WTC11 (cell line): ENCODE results near the gene PMIS2. TPM values are rescaled to one million over a fixed set of nuclear protein-coding genes. Genes with fewer than 3 reads are reported as not detected.

Source experiments
- ATAC-seq: fragments of 200-7000 bp; cut with Tn5 transposase; 2 replicates; pipeline ENCODE4 v1.10.0; 2021; ENCODE audit warnings: mild to moderate bottlenecking, moderate library complexity
- CTCF ChIA-PET: fragments of 300-600 bp; sonication (Branson Sonifier 250); formaldehyde crosslinking; loops from one replicate; lab custom pipeline; 2021; ENCODE audit warnings: antibody characterized with exemption; lab: Charles Lee
- POLR2A ChIA-PET: fragments of 350-600 bp; sonication (Branson Sonifier 250); formaldehyde crosslinking; loops from one replicate; lab custom pipeline; 2021; ENCODE audit warnings: antibody characterized with exemption; lab: Charles Lee
- DNase-seq: peaks from one replicate; pipeline ENCODE4 v3.0.0; 2021; ENCODE audit warnings: low spot score
- H3K27ac Mint-ChIP-seq: 2 replicates; pipeline ENCODE4 v1.8.0; 2021; ENCODE audit warnings: mixed read lengths
- H3K27me3 Mint-ChIP-seq: 2 replicates; pipeline ENCODE4 v1.8.0; 2021; ENCODE audit warnings: low read depth, mild to moderate bottlenecking, moderate library complexity, mixed read lengths
- H3K36me3 Mint-ChIP-seq: 2 replicates; pipeline ENCODE4 v1.8.0; 2021; ENCODE audit warnings: mixed read lengths
- H3K4me1 Mint-ChIP-seq: 2 replicates; pipeline ENCODE4 v1.8.0; 2022; ENCODE audit warnings: mixed read lengths
- H3K4me3 Mint-ChIP-seq: 2 replicates; pipeline ENCODE4 v1.8.0; 2021; ENCODE audit warnings: mild to moderate bottlenecking, moderate library complexity, mixed read lengths
- H3K9me3 Mint-ChIP-seq: 2 replicates; pipeline ENCODE4 v1.8.0; 2021; ENCODE audit warnings: mixed read lengths
- ELF4 ChIP-seq: sonication (generic); formaldehyde crosslinking; IDR thresholded peaks from 2 replicates; pipeline ENCODE4 v1.8.1; 2022; ENCODE audit warnings: low read depth, mild to moderate bottlenecking, moderate library complexity, missing genetic modification reagents
- FOXJ3 ChIP-seq: sonication (generic); formaldehyde crosslinking; IDR thresholded peaks from 2 replicates; pipeline ENCODE4 v1.9.0; 2021; ENCODE audit warnings: missing genetic modification reagents, mild to moderate bottlenecking, borderline replicate concordance
- KAT7 ChIP-seq: sonication (generic); formaldehyde crosslinking; IDR thresholded peaks from 2 replicates; pipeline ENCODE4 v1.8.1; 2023; ENCODE audit warnings: missing genetic modification reagents, mild to moderate bottlenecking, borderline replicate concordance
- PRRX2 ChIP-seq: fragments of 250-450 bp; sonication (Bioruptor Pico); IDR thresholded peaks from 2 replicates; pipeline ENCODE4 v1.8.0; 2021; ENCODE audit warnings: mild to moderate bottlenecking
- TCF7 ChIP-seq: sonication (generic); formaldehyde crosslinking; IDR thresholded peaks from 2 replicates; pipeline ENCODE4 v1.8.0; 2022; ENCODE audit warnings: mild to moderate bottlenecking, low read depth, missing genetic modification reagents, moderate library complexity
- total RNA-seq: library from RNA; stranded (reverse); gene quantifications from 3 replicates; pipeline ENCODE4 v1.2.3, GENCODE V29; 2021
- TF ChIP-seq, protein P1 (sequence below): sonication (generic); formaldehyde crosslinking; IDR thresholded peaks from 2 replicates; pipeline ENCODE4 v1.8.0; 2022; ENCODE audit warnings: mild to moderate bottlenecking, missing genetic modification reagents
- TF ChIP-seq, protein P2 (sequence below): sonication (generic); formaldehyde crosslinking; IDR thresholded peaks from 2 replicates; pipeline ENCODE4 v1.8.1; 2022; ENCODE audit warnings: mild to moderate bottlenecking, missing genetic modification reagents, moderate library complexity, borderline replicate concordance
- TF ChIP-seq, protein P3 (sequence below): sonication (generic); formaldehyde crosslinking; IDR thresholded peaks from 2 replicates; pipeline ENCODE4 v1.8.0; 2023; ENCODE audit warnings: missing genetic modification reagents
- TF ChIP-seq, protein P4 (sequence below): fragments of 250-450 bp; sonication (Bioruptor Pico); IDR thresholded peaks from 2 replicates; pipeline ENCODE4 v1.9.0; 2021; ENCODE audit warnings: mild to moderate bottlenecking
- TF ChIP-seq, protein P5 (sequence below): sonication (generic); formaldehyde crosslinking; IDR thresholded peaks from 2 replicates; pipeline ENCODE4 v1.8.0; 2022; ENCODE audit warnings: mild to moderate bottlenecking, missing genetic modification reagents
- TF ChIP-seq, protein P6 (sequence below): sonication (generic); formaldehyde crosslinking; IDR thresholded peaks from 2 replicates; pipeline ENCODE4 v1.8.1; 2023; ENCODE audit warnings: mild to moderate bottlenecking, missing genetic modification reagents, borderline replicate concordance
- TF ChIP-seq, protein P7 (sequence below): sonication (generic); formaldehyde crosslinking; conservative IDR thresholded peaks from 2 replicates; pipeline ENCODE4 v1.8.1; 2023; ENCODE audit warnings: mild to moderate bottlenecking, low read depth, missing genetic modification reagents, moderate library complexity

PMIS2 gene
- total RNA-seq, 1 experiment from 2014 or later: not detected

DNA sequence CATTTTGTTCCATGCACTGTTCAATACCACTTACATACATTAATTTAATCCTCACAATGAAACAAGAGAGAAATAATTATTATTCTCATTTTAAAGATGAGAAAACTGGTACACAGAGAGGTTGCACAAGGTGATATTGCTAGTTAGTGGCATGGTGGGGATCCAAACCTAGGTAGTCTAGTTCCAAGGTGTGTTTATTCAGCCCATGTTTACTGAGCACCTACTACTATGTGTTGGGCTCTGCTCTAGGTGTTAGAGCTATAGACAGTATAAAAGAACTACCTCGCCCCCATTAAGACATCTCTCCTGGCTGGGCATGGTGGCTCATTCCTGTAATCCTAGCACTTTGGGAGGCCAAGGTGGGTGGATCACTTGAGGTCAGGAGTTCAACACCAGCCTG lies 3.2 kb upstream of the PMIS2 start:
- H3K27ac Mint-ChIP-seq: no peak overlapping the region
- ATAC-seq (no peak), DNase-seq (no peak)
- peaks cover 3% of the 10 kb centered on the region; the same call in 1 of the 2 replicates for H3K36me3 Mint-ChIP-seq
- TF ChIP-seq ELF4 (CRISPR knock-in tag): no peak
- ChIA-PET CTCF (no interaction called here), POLR2A (no interaction called here)
- H3K9me3 Mint-ChIP-seq: peaks cover 27% of the 10 kb centered on the region
- no peak overlapping the region for H3K4me3 Mint-ChIP-seq
- no peaks in the 10 kb centered on the region for H3K4me1 Mint-ChIP-seq
- peaks cover 48% of the 10 kb centered on the region for H3K27me3 Mint-ChIP-seq

DNA sequence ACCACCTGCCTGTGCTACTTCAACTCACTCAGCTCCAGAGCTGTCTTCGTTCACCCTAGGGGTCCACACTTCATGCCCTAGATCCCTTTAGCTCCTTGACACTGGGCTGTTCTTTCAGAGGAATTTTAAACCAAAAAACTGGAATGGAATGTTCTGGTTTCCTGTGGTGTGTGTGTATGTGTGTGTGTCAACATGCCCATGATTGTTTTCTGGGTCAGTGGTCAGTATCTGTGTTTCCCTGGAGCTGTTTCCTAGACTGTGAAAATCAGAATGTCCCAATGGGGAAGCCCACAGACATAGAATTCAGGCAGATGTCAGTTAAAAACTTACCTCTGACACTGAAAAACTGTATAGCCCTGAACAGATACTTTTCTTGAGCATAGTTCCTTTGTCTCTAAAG lies 1.3 kb downstream of the PMIS2 start:
- H3K27ac Mint-ChIP-seq: no peak overlapping the region
- TF ChIP-seq, protein P1, sequence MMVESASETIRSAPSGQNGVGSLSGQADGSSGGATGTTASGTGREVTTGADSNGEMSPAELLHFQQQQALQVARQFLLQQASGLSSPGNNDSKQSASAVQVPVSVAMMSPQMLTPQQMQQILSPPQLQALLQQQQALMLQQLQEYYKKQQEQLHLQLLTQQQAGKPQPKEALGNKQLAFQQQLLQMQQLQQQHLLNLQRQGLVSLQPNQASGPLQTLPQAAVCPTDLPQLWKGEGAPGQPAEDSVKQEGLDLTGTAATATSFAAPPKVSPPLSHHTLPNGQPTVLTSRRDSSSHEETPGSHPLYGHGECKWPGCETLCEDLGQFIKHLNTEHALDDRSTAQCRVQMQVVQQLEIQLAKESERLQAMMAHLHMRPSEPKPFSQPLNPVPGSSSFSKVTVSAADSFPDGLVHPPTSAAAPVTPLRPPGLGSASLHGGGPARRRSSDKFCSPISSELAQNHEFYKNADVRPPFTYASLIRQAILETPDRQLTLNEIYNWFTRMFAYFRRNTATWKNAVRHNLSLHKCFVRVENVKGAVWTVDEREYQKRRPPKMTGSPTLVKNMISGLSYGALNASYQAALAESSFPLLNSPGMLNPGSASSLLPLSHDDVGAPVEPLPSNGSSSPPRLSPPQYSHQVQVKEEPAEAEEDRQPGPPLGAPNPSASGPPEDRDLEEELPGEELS (CRISPR knock-in tag): no peak
- TF ChIP-seq, protein P2, sequence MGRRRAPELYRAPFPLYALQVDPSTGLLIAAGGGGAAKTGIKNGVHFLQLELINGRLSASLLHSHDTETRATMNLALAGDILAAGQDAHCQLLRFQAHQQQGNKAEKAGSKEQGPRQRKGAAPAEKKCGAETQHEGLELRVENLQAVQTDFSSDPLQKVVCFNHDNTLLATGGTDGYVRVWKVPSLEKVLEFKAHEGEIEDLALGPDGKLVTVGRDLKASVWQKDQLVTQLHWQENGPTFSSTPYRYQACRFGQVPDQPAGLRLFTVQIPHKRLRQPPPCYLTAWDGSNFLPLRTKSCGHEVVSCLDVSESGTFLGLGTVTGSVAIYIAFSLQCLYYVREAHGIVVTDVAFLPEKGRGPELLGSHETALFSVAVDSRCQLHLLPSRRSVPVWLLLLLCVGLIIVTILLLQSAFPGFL (CRISPR knock-in tag): no peak
- TF ChIP-seq, protein P3, sequence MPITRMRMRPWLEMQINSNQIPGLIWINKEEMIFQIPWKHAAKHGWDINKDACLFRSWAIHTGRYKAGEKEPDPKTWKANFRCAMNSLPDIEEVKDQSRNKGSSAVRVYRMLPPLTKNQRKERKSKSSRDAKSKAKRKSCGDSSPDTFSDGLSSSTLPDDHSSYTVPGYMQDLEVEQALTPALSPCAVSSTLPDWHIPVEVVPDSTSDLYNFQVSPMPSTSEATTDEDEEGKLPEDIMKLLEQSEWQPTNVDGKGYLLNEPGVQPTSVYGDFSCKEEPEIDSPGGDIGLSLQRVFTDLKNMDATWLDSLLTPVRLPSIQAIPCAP (CRISPR knock-in tag): no peak
- ATAC-seq (no peak), DNase-seq (no peak)
- ChIA-PET CTCF (no interaction called here), POLR2A (no interaction called here)
- H3K36me3 Mint-ChIP-seq: no peaks in the 10 kb centered on the region
- H3K27me3 Mint-ChIP-seq: peaks cover 50% of the 10 kb centered on the region
- H3K4me3 Mint-ChIP-seq: no peak overlapping the region
- no peaks in the 10 kb centered on the region for H3K4me1 Mint-ChIP-seq
- peaks cover 8% of the 10 kb centered on the region for H3K9me3 Mint-ChIP-seq

DNA sequence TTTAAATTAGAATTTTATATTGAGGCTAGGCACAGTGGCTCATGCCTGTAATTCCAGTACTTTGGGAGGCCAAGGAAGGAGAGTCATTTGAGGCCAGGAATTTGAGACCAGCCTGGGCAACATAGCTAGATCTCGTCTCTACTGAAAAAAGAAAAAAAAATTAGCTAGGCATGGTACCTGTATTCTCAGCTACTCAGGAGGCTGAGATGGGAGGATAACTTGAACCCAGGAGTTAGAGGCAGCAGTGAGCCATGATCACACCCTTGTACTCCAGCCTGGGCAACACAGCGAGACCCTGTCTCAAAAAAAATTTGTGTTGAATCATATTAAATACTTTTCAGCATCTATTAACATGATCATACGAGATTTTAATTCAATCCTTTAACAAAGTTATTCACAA lies 4.9 kb downstream of the PMIS2 start:
- DNase-seq: no peak
- H3K27ac Mint-ChIP-seq: no peak overlapping the region
- H3K4me1 Mint-ChIP-seq: no peaks in the 10 kb centered on the region
- H3K27me3 Mint-ChIP-seq: peaks cover 21% of the 10 kb centered on the region
- peaks cover 4% of the 10 kb centered on the region for H3K9me3 Mint-ChIP-seq
- ATAC-seq: no peak
- no peaks in the 10 kb centered on the region for H3K36me3 Mint-ChIP-seq
- POLR2A ChIA-PET: interaction anchor here (1.1 kb wide), 1 partner anchor 13 kb away, joined by 3 read pairs; no protein-coding TSS in a partner anchor
- H3K4me3 Mint-ChIP-seq: no peak overlapping the region
- CTCF ChIA-PET: interaction anchor here (1.1 to 2.3 kb wide), 3 partner anchors 35 to 81 kb away, joined by 3 to 26 read pairs (median 18); no protein-coding TSS in a partner anchor
- TF ChIP-seq PRRX2 (CRISPR knock-in tag) (no peak), KAT7 (CRISPR knock-in tag) (no peak), FOXJ3 (CRISPR knock-in tag) (no peak), TCF7 (no peak)
- TF ChIP-seq, protein P4, sequence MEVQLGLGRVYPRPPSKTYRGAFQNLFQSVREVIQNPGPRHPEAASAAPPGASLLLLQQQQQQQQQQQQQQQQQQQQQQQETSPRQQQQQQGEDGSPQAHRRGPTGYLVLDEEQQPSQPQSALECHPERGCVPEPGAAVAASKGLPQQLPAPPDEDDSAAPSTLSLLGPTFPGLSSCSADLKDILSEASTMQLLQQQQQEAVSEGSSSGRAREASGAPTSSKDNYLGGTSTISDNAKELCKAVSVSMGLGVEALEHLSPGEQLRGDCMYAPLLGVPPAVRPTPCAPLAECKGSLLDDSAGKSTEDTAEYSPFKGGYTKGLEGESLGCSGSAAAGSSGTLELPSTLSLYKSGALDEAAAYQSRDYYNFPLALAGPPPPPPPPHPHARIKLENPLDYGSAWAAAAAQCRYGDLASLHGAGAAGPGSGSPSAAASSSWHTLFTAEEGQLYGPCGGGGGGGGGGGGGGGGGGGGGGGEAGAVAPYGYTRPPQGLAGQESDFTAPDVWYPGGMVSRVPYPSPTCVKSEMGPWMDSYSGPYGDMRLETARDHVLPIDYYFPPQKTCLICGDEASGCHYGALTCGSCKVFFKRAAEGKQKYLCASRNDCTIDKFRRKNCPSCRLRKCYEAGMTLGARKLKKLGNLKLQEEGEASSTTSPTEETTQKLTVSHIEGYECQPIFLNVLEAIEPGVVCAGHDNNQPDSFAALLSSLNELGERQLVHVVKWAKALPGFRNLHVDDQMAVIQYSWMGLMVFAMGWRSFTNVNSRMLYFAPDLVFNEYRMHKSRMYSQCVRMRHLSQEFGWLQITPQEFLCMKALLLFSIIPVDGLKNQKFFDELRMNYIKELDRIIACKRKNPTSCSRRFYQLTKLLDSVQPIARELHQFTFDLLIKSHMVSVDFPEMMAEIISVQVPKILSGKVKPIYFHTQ (CRISPR knock-in tag): no peak
- TF ChIP-seq, protein P5, sequence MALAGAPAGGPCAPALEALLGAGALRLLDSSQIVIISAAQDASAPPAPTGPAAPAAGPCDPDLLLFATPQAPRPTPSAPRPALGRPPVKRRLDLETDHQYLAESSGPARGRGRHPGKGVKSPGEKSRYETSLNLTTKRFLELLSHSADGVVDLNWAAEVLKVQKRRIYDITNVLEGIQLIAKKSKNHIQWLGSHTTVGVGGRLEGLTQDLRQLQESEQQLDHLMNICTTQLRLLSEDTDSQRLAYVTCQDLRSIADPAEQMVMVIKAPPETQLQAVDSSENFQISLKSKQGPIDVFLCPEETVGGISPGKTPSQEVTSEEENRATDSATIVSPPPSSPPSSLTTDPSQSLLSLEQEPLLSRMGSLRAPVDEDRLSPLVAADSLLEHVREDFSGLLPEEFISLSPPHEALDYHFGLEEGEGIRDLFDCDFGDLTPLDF (CRISPR knock-in tag): no peak
- TF ChIP-seq, protein P6, sequence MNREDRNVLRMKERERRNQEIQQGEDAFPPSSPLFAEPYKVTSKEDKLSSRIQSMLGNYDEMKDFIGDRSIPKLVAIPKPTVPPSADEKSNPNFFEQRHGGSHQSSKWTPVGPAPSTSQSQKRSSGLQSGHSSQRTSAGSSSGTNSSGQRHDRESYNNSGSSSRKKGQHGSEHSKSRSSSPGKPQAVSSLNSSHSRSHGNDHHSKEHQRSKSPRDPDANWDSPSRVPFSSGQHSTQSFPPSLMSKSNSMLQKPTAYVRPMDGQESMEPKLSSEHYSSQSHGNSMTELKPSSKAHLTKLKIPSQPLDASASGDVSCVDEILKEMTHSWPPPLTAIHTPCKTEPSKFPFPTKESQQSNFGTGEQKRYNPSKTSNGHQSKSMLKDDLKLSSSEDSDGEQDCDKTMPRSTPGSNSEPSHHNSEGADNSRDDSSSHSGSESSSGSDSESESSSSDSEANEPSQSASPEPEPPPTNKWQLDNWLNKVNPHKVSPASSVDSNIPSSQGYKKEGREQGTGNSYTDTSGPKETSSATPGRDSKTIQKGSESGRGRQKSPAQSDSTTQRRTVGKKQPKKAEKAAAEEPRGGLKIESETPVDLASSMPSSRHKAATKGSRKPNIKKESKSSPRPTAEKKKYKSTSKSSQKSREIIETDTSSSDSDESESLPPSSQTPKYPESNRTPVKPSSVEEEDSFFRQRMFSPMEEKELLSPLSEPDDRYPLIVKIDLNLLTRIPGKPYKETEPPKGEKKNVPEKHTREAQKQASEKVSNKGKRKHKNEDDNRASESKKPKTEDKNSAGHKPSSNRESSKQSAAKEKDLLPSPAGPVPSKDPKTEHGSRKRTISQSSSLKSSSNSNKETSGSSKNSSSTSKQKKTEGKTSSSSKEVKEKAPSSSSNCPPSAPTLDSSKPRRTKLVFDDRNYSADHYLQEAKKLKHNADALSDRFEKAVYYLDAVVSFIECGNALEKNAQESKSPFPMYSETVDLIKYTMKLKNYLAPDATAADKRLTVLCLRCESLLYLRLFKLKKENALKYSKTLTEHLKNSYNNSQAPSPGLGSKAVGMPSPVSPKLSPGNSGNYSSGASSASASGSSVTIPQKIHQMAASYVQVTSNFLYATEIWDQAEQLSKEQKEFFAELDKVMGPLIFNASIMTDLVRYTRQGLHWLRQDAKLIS (CRISPR knock-in tag): no peak
- TF ChIP-seq, protein P7, sequence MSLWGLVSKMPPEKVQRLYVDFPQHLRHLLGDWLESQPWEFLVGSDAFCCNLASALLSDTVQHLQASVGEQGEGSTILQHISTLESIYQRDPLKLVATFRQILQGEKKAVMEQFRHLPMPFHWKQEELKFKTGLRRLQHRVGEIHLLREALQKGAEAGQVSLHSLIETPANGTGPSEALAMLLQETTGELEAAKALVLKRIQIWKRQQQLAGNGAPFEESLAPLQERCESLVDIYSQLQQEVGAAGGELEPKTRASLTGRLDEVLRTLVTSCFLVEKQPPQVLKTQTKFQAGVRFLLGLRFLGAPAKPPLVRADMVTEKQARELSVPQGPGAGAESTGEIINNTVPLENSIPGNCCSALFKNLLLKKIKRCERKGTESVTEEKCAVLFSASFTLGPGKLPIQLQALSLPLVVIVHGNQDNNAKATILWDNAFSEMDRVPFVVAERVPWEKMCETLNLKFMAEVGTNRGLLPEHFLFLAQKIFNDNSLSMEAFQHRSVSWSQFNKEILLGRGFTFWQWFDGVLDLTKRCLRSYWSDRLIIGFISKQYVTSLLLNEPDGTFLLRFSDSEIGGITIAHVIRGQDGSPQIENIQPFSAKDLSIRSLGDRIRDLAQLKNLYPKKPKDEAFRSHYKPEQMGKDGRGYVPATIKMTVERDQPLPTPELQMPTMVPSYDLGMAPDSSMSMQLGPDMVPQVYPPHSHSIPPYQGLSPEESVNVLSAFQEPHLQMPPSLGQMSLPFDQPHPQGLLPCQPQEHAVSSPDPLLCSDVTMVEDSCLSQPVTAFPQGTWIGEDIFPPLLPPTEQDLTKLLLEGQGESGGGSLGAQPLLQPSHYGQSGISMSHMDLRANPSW: no peak
